HG02970 (cell line): ENCODE data around the gene COPZ1.

Source experiments
- ATAC-seq: cut with Tn5 transposase; IDR thresholded peaks from one replicate; pipeline ENCODE4 v1.9.1; 2021; ENCODE audit warnings: mild to moderate bottlenecking, moderate library complexity, moderate number of reproducible peaks; ENCODE audit not compliant: unreplicated experiment, low FRiP score

Gene COPZ1

DNA sequence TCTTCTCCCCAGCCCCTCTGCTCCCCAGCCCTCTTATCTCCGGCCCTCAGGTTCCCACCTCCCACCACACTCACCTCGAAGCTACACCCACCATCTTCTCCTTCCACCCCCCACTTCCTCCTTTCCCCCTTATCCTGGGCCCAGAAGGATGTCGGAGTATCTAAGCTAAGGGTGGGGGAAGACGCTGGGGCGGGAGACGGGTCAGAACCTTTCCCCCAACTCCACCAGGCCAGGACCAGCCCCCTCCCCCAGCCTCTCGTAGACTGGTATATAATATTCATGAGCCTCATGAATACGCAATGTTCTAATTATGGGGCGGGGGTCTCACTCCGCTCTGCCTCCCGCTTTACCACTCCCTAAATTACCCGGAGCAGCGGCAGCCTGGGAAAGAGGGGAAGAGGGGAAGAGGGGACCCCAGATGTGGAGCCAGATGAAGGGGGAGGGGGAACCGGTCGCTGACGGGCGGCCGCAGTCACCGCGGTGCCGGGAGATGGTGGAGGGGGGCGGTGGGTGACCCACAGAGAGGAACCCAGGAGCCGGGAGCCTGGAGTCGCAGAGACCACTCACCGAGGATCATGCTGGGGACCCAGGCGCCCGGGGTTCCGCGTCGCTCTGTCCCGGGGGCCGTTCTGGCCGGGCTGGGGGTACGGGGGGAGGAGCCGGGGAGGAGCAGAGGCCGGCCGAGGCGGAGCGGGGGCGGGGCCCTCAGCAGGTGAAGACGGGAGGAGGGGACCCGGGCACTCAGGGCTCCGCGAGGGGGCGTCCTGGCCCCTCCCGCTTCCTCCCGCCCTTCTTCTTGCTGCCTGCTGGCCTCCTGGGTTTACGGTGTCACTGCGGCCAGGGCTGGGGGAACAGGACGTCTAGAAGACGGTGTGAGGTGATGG is 66.0 kb downstream of the COPZ1 start:
- ATAC-seq: no peak

GRCh38 chr12:54392485-54393206 is 67.7 kb downstream of the COPZ1 start:
- no peak for ATAC-seq

- no peak for ATAC-seq
Observed at GRCh38 chr12:54393207-54393609, 68.3 kb downstream of the COPZ1 start.

DNA sequence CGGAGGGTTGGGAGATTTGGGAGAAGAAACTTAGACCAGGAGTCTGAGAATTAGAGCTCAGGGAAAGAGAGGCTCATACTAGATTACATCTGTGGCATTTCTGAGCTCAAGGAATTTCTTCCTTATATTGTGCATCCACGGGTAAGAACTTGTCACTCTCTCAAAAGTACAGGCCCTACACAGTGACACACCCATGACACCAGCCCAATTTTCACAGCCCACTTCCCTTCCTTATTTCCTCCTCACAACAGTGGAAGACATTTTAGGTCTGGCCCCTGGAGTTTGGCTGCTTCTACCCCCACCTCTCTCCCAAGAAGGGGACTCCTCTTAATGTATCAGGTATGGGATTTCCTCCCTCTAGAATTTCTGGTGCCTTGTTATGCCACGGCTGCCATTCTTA is 68.8 kb downstream of the COPZ1 start:
- no peak for ATAC-seq

DNA sequence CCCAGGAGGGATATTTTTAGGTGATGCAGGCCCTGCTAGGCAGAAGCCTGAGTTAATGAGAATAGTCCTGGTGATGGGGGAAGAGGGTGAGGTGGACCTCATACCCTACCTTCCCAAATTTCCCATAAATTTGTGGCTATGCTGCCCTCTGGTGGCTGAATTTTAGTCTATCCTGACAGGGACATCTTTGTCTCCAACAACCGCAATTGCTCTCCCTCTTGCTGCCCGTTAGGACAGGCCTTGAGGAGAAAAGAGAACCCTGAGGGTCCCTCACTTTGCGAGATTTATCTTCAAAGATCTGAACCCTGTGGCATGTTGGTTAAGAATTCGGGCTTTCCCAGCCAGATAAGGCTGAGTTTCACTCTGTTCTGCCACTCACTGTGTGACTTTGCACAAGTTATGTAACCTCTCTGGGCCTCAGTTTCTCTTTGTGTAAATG is 69.4 kb downstream of the COPZ1 start:
- ATAC-seq: no peak

DNA sequence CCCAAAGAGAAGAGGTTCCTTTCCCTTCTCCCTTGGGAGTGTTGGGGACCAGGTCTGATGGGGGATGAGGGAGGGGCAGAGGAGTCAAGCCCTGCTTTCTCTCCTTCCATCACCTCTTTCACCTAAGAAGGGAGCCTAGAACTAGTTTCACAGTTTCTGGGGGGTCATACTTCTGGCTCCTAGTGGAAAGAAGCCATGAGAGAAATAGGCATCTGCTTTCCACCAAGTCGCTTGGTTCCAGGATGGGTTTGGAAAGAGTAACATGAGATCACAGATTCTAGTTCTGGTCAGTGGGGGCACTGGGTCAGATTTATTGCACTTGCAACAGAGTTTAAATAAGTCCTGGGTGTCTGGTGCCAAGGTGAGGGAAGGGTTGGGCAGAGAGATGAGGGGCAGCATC is 70.1 kb downstream of the COPZ1 start:
- no peak for ATAC-seq

GRCh38 chr12:54395545-54395944 is 70.6 kb downstream of the COPZ1 start:
- ATAC-seq: no peak

- no peak for ATAC-seq
Observed at GRCh38 chr12:54397157-54397556, 72.2 kb downstream of the COPZ1 start.

GRCh38 chr12:54398218-54398617 is 73.3 kb downstream of the COPZ1 start:
- no peak for ATAC-seq

- no peak for ATAC-seq
Observed at GRCh38 chr12:54398995-54399793, 74.3 kb downstream of the COPZ1 start.

DNA sequence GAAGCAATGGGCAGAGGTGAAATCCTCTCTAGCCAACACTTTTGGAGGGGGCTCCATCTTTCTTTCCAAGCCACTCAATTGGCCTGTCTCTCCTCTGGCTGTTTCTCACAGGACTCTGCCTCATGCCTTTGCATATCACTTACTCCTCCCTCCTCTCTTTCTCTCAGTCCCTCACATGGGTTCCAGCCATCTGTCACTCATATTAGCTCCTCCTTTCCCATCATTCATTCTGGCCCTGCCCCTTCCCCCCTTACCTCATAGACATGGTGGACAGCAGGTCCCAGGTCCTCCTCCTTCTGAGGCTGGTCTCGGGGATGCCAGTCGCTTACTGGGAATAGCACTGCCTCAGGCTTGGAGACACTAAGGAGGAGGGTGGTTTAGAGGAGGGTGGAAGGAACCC is 76.2 kb downstream of the COPZ1 start:
- ATAC-seq: no peak
